T-cell (primary cell): ENCODE measurements around the gene SOX6. TPM values are rescaled to one million over a fixed set of nuclear protein-coding genes. Genes with fewer than 3 reads are reported as not detected.

Experiments
- ATAC-seq, 4 experiments: fragments of 200-7000 bp in 3 of 4; fragments of 150-1000 bp in 1 of 4; cut with Tn5 transposase; replicated peaks in 1 of 4; 1 replicate in 3 of 4; 2 replicates in 1 of 4; pipeline ENCODE4 v1.10.0; 2021; ENCODE audit warnings: moderate library complexity in 3 of 4, mild to moderate bottlenecking in 2 of 4, moderate number of reproducible peaks in 1 of 4
- CTCF ChIA-PET, 2 donors: fragments of 300-600 bp; sonication (Branson Sonifier 250); formaldehyde crosslinking; loops; one replicate each; lab custom pipeline; 2022; ENCODE audit warnings: antibody characterized with exemption in 2 of 2; lab: Charles Lee
- POLR2A ChIA-PET, 2 donors: fragments of 300-600 bp; sonication (Branson Sonifier 250); formaldehyde crosslinking; loops; one replicate each; lab custom pipeline; 2022; ENCODE audit warnings: antibody characterized with exemption in 2 of 2; lab: Charles Lee
- DNase-seq, 35 experiments: peaks; one replicate each; pipeline versions ENCODE4 v3.0.0 to v3.0.0-alpha.2; 2013 to 2023
- H3K27ac ChIP-seq: one replicate; pipeline ENCODE4 v1.5.1; 2013; ENCODE audit warnings: low read length
- H3K27me3 ChIP-seq, 2 experiments: replicated peaks in 1 of 2; 1 replicate in 1 of 2; 2 replicates in 1 of 2; pipeline versions ENCODE4 v1.6.1 to v1.7.0; 2013; ENCODE audit warnings: low read length in 1 of 2, mixed read lengths in 1 of 2; ENCODE audit not compliant: control insufficient read depth in 2 of 2, insufficient read depth in 2 of 2; ENCODE audit errors: extremely low read depth in 1 of 2
- H3K36me3 ChIP-seq, 2 donors: 1 replicate in 1 of 2; 2 replicates in 1 of 2; pipeline versions ENCODE4 v1.6.1 to v1.7.0; 2013; ENCODE audit warnings: low read length in 1 of 2; ENCODE audit not compliant: control insufficient read depth in 2 of 2, insufficient read depth in 1 of 2; ENCODE audit errors: extremely low read depth in 1 of 2
- H3K4me1 ChIP-seq, 2 experiments: 1 replicate in 1 of 2; 2 replicates in 1 of 2; pipeline versions ENCODE4 v1.6.1 to v1.7.0; 2013; ENCODE audit warnings: low read length in 2 of 2, mixed read lengths in 1 of 2; ENCODE audit not compliant: insufficient read depth in 2 of 2, control insufficient read depth in 1 of 2; ENCODE audit errors: extremely low read depth in 1 of 2
- H3K4me3 ChIP-seq, 2 donors: 1 replicate in 1 of 2; 2 replicates in 1 of 2; pipeline versions ENCODE4 v1.5.1 to v1.7.0; 2013; ENCODE audit warnings: mild to moderate bottlenecking in 2 of 2, low read length in 1 of 2, moderate library complexity in 1 of 2; ENCODE audit not compliant: control insufficient read depth in 1 of 2; ENCODE audit errors: extremely low read depth in 1 of 2
- H3K9me3 ChIP-seq: 2 replicates; pipeline ENCODE4 v1.7.0; 2013
- H3K27ac Mint-ChIP-seq, 2 donors: one replicate each; pipeline ENCODE4 v1.8.0; 2020 to 2021; ENCODE audit warnings: mild to moderate bottlenecking in 2 of 2, mixed read lengths in 2 of 2
- H3K27me3 Mint-ChIP-seq, 2 donors: one replicate each; pipeline ENCODE4 v1.8.0; 2021 to 2022; ENCODE audit warnings: mixed read lengths in 2 of 2
- H3K36me3 Mint-ChIP-seq: one replicate; pipeline ENCODE4 v1.8.0; 2021; ENCODE audit warnings: mixed read lengths
- H3K4me1 Mint-ChIP-seq, 3 donors: one replicate each; pipeline ENCODE4 v1.8.0; 2020 to 2022; ENCODE audit warnings: mixed read lengths in 3 of 3, mild to moderate bottlenecking in 1 of 3
- H3K4me3 Mint-ChIP-seq, 3 donors: one replicate each; pipeline ENCODE4 v1.8.0; 2020 to 2022; ENCODE audit warnings: mild to moderate bottlenecking in 3 of 3, mixed read lengths in 3 of 3, moderate library complexity in 3 of 3
- H3K9me3 Mint-ChIP-seq, 3 donors: one replicate each; pipeline ENCODE4 v1.8.0; 2020 to 2022; ENCODE audit warnings: mixed read lengths in 3 of 3
- WGBS: methylation state at CpG from one replicate; pipeline ENCODE4 v1.1.5; 2013; ENCODE audit warnings: missing lambda C conversion rate; ENCODE audit not compliant: insufficient coverage; 5-methylcytosine and 5-hydroxymethylcytosine counted together
- total RNA-seq, 35 experiments: library from RNA in 6 of 35; stranded (reverse) in 6 of 35; fragments of 120-200 nt in 1 of 35; gene quantifications; one replicate each; pipeline versions ENCODE4 v1.2.1 to v1.2.4 and lab custom pipeline; 2013 to 2026

Gene SOX6
- total RNA-seq, 5 donors from 2014 or later (not counting 1 experiment from before 2014, with no cell fraction given), result 0.16 TPM; not detected in 4

GRCh38 chr11:16169541-16169940 is 186.8 kb downstream of the SOX6 start:
- Mint-ChIP-seq H3K27ac (no peak overlapping the region), H3K36me3 (no peaks in the 10 kb centered on the region), H3K9me3 (peaks cover 0 to 4% (median 1%) of the 10 kb centered on the region in 3 donors), H3K27me3 (no peaks in the 10 kb centered on the region), H3K4me3 (no peak overlapping the region), H3K4me1 (no peaks in the 10 kb centered on the region)
- H3K4me1 ChIP-seq, result no peaks in the 10 kb centered on the region
- DNase-seq (no peak), ATAC-seq (no peak)
- ChIA-PET CTCF (no interaction called here), POLR2A (no interaction called here)
- no peaks in the 10 kb centered on the region for H3K36me3 ChIP-seq
- H3K27ac ChIP-seq, result no peak overlapping the region
- no peak overlapping the region for H3K4me3 ChIP-seq
- H3K27me3 ChIP-seq, result no peaks in the 10 kb centered on the region
- H3K9me3 ChIP-seq, result no peaks in the 10 kb centered on the region

DNA sequence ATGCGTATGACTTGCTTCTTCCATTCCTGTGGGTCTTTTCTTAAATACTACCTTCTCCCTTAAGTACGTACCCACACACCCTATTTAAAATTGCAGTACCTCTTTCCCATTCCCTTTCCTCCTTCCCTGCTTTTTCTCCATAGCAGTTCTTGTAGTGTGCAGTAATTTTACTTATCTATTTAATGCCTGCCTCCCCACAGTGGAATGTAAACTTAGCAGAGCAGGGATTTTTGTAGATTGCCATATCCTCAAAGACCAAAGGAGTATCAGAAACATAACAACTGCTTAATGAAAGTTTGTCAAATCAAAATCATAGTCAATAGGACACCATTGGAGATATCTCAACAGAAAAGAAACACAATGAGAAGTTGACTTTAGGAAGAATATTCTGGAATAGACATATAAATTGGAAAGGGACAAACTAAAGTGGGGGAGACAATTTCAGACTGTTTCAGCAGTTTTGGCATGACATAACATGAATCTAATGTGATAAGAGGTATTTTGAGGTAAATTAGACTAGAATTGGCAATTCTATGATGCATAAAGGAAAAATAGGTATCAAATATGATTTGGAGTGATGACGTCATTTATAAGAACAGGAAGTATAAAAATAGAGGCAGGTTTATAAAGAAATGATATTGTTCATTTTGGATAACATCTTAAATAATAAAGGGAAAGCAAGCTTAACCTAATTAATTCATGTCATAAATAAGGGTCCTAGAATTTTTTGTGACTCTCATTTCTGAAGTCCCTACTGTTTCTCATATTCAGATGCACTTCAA is 188.4 kb downstream of the SOX6 start:
- DNase-seq (no peak), ATAC-seq (no peak)
- Mint-ChIP-seq H3K36me3 (no peaks in the 10 kb centered on the region), H3K4me1 (no peaks in the 10 kb centered on the region), H3K27me3 (no peaks in the 10 kb centered on the region), H3K9me3 (peaks cover 0 to 4% (median 4%) of the 10 kb centered on the region in 3 donors), H3K27ac (no peak overlapping the region), H3K4me3 (no peak overlapping the region)
- WGBS, result 92% methylated on average over 2 of the region's 3 CpGs
- Histone ChIP-seq H3K9me3 (no peaks in the 10 kb centered on the region), H3K4me1 (no peaks in the 10 kb centered on the region), H3K27ac (no peak overlapping the region), H3K27me3 (no peaks in the 10 kb centered on the region), H3K36me3 (no peaks in the 10 kb centered on the region), H3K4me3 (no peak overlapping the region)
- CTCF ChIA-PET, result no interaction called here
- POLR2A ChIA-PET, result no interaction called here

DNA sequence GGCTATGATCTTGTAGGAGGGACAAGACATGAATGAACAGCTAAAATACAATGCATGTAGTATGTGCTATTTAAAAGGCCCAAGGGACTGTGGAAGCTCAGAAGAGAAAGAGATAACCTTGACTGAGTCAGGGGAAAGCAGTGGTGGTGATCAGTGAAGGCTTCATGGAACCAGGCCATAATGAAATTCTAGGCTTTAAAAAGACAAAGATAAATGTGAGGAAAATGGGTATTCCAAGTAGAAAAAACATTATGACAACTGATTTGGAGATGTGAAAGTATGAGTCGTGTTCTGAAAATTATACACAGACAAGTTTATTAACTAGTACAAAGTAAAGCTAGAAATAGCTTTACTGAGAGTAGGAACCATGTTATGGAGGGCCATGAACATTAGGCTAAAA is 189.8 kb downstream of the SOX6 start:
- DNase-seq, result no peak
- no peak overlapping the region for H3K4me3 ChIP-seq
- CTCF ChIA-PET, result no interaction called here
- ATAC-seq, result no peak
- H3K9me3 Mint-ChIP-seq, result peaks cover 0 to 3% (median 0%) of the 10 kb centered on the region in 3 donors
- POLR2A ChIA-PET, result no interaction called here
- H3K9me3 ChIP-seq, result no peaks in the 10 kb centered on the region
- H3K27ac Mint-ChIP-seq, result no peak overlapping the region
- no peaks in the 10 kb centered on the region for H3K36me3 Mint-ChIP-seq
- no peak overlapping the region for H3K27ac ChIP-seq
- no peaks in the 10 kb centered on the region for H3K27me3 ChIP-seq
- H3K4me3 Mint-ChIP-seq, result no peak overlapping the region
- WGBS, result no CpG with 5 or more reads among the region's 1 CpG
- H3K4me1 Mint-ChIP-seq, result no peaks in the 10 kb centered on the region
- H3K27me3 Mint-ChIP-seq, result no peaks in the 10 kb centered on the region
- H3K36me3 ChIP-seq, result no peaks in the 10 kb centered on the region
- no peaks in the 10 kb centered on the region for H3K4me1 ChIP-seq

- no peaks in the 10 kb centered on the region for H3K36me3 Mint-ChIP-seq
- no peaks in the 10 kb centered on the region for H3K36me3 ChIP-seq
- peaks cover 0 to 5% (median 0%) of the 10 kb centered on the region in 3 donors for H3K9me3 Mint-ChIP-seq
- no peak overlapping the region for H3K27ac Mint-ChIP-seq
- no peak overlapping the region for H3K4me3 ChIP-seq
- H3K9me3 ChIP-seq, result no peaks in the 10 kb centered on the region
- H3K27ac ChIP-seq, result no peak overlapping the region
- no peaks in the 10 kb centered on the region for H3K4me1 Mint-ChIP-seq
- no peaks in the 10 kb centered on the region for H3K4me1 ChIP-seq
- ChIA-PET POLR2A (no interaction called here), CTCF (no interaction called here)
- no peaks in the 10 kb centered on the region for H3K27me3 ChIP-seq
- WGBS, result no CpG with 5 or more reads among the region's 1 CpG
- DNase-seq (no peak), ATAC-seq (no peak)
- H3K27me3 Mint-ChIP-seq, result no peaks in the 10 kb centered on the region
- no peak overlapping the region for H3K4me3 Mint-ChIP-seq
These were observed 196.2 kb downstream of the SOX6 start for GRCh38 chr11:16160146-16160545.

GRCh38 chr11:16158426-16158994 is 197.8 kb downstream of the SOX6 start:
- Mint-ChIP-seq H3K9me3 (peaks cover 0 to 3% (median 0%) of the 10 kb centered on the region in 3 donors), H3K27ac (no peak overlapping the region), H3K4me3 (no peak overlapping the region), H3K27me3 (no peaks in the 10 kb centered on the region), H3K36me3 (no peaks in the 10 kb centered on the region), H3K4me1 (no peaks in the 10 kb centered on the region)
- no peak for DNase-seq
- no peak overlapping the region for H3K4me3 ChIP-seq
- ATAC-seq, result no peak
- ChIA-PET POLR2A (no interaction called here), CTCF (no interaction called here)
- H3K27me3 ChIP-seq, result no peaks in the 10 kb centered on the region
- H3K36me3 ChIP-seq, result no peaks in the 10 kb centered on the region
- no peaks in the 10 kb centered on the region for H3K9me3 ChIP-seq
- H3K4me1 ChIP-seq, result no peaks in the 10 kb centered on the region
- H3K27ac ChIP-seq, result no peak overlapping the region

GRCh38 chr11:16157327-16157726 is 199.0 kb downstream of the SOX6 start:
- ChIA-PET POLR2A (no interaction called here), CTCF (no interaction called here)
- Mint-ChIP-seq H3K4me3 (no peak overlapping the region), H3K9me3 (peaks cover 0 to 2% (median 0%) of the 10 kb centered on the region in 3 donors), H3K36me3 (no peaks in the 10 kb centered on the region), H3K4me1 (no peaks in the 10 kb centered on the region), H3K27me3 (no peaks in the 10 kb centered on the region), H3K27ac (no peak overlapping the region)
- H3K4me1 ChIP-seq, result no peaks in the 10 kb centered on the region
- no peaks in the 10 kb centered on the region for H3K27me3 ChIP-seq
- ATAC-seq, result no peak
- H3K4me3 ChIP-seq, result no peak overlapping the region
- no peaks in the 10 kb centered on the region for H3K9me3 ChIP-seq
- H3K36me3 ChIP-seq, result no peaks in the 10 kb centered on the region
- no peak for DNase-seq
- no peak overlapping the region for H3K27ac ChIP-seq
